ENCODE results near the gene PHLDB1.

Gene PHLDB1

DNA sequence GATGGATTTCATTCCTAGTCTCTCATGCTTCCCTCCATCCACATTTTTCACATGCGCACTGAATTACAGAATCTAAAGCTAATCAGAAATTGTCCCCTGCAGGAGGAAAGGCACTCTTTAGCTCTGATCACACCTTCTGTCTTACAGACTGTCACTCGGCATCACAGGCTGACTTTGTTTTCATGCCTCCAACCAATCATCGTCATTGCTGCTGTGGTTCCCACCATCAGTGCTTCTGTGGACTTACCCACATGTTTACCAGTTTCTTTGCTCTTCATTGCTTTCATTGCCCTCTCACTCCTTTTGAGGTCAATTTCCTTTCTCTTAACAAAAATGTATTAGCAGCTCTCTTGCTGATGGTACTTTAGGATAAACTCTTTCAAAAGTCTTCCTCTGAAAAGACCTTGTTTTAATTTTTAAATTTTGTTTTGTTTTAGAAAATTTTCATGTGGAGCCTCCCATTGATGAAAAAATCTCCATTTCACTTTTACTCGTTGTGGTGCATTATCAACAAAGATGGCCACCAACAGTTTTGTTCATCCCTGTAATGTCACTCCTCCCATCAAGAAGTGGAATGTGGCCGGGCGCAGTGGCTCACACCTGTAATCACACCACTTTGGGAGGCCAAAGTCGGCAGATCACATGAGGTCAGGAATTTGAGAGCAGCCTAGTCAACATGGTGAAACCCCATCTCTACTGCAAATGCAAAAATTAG, 92.2 kb downstream of the PHLDB1 start:
- no peak overlapping the region for H2BK15ac ChIP-seq (ENCODE audit: low read depth, poor library complexity, severe bottlenecking)

DNA sequence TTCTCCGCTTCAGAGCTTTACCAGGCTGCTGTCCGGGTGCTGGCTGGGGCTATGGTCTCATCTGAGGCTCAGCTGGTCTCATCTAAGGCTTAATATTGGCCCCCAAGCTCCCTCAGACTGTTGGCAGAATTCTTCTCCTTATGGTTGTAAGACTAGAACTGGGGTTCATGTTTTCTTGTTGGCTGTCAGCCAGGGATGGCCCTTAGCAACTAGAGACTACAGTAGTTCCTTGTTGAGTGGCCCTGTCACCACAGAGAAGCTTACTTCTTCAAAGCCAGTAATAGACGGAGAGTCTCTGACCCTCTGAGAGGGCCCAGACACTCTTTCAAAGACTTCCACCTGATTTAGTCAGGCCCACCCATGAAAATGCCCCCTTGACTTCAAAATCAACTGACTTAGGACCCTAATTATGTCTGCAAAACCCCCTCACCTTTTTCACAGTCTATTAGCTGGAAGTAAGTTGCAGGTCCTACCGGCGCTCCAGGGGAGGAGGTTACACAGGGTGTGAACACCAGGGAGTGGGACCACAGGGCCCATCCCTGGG, 96.2 kb downstream of the PHLDB1 start:
- H3K27ac ChIP-seq (ENCODE audit: low read length, poor library complexity, severe bottlenecking), result no peak overlapping the region
- H3K4me2 ChIP-seq (ENCODE audit: low read length, poor library complexity, severe bottlenecking), result no peak overlapping the region
- H2BK12ac ChIP-seq (ENCODE audit: low read length in 2 of 2), result no peak overlapping the region
- no peak overlapping the region for H2AFZ ChIP-seq (ENCODE audit: low read depth, low read length)
- 92% methylated on average over 5 of the region's 5 CpGs for WGBS
- H3K18ac ChIP-seq (ENCODE audit: low read depth in 1 of 2, low read length in 2 of 2), result no peak overlapping the region
- no peak overlapping the region for H3K4me3 ChIP-seq (ENCODE audit: insufficient read depth in 1 of 2, low read depth in 1 of 2, low read length in 2 of 2)
- no peak overlapping the region for H2BK15ac ChIP-seq (ENCODE audit: low read depth, poor library complexity, severe bottlenecking)
- no peaks in the 10 kb centered on the region for H3K36me3 ChIP-seq (ENCODE audit: control insufficient read depth in 1 of 2, insufficient read depth in 2 of 2, low read depth in 1 of 2, low read length in 2 of 2)
- no peak overlapping the region for H3K9ac ChIP-seq (ENCODE audit: low read length)
- H3K14ac ChIP-seq (ENCODE audit: low read length in 2 of 2), result no peak overlapping the region
- no peak overlapping the region for H2BK5ac ChIP-seq (ENCODE audit: low read depth, low read length, poor library complexity, severe bottlenecking)
- no peaks in the 10 kb centered on the region for H3K79me1 ChIP-seq (replicated peaks; ENCODE audit: low read length, poor library complexity, severe bottlenecking)
- no peak overlapping the region for H3K4ac ChIP-seq (ENCODE audit: low read depth in 1 of 2, low read length in 2 of 2)
- no peak overlapping the region for H3K23ac ChIP-seq (ENCODE audit: low read length in 2 of 2)
- peaks cover 15 to 21% of the 10 kb centered on the region in 2 experiments for H3K27me3 ChIP-seq (ENCODE audit: control insufficient read depth in 1 of 2, insufficient read depth in 1 of 2, low read length in 2 of 2)
- no peak overlapping the region for H2BK120ac ChIP-seq (ENCODE audit: low read depth, low read length)
- peak overlapping the region; percentile 55 for H4K8ac ChIP-seq (ENCODE audit: low read length)
- no peaks in the 10 kb centered on the region for H3K4me1 ChIP-seq (ENCODE audit: control insufficient read depth, insufficient read depth, low read depth, low read length)
- H3K9me3 ChIP-seq (ENCODE audit: control insufficient read depth, low read length), result no peaks in the 10 kb centered on the region
- DNase-seq, result no peak
- no peak overlapping the region for H2AK5ac ChIP-seq (ENCODE audit: low read length, severe bottlenecking)
- H4K91ac ChIP-seq (ENCODE audit: low read length), result no peak overlapping the region

More for the DNA sequence above, 92.2 kb downstream of the PHLDB1 start:
- Histone ChIP-seq H3K9ac (ENCODE audit: low read length) (no peak overlapping the region), H3K23ac (ENCODE audit: low read length in 2 of 2) (no peak overlapping the region), H2BK120ac (ENCODE audit: low read depth, low read length) (no peak overlapping the region), H4K8ac (ENCODE audit: low read length) (no peak overlapping the region), H3K14ac (ENCODE audit: low read length in 2 of 2) (no peak overlapping the region), H3K4me2 (ENCODE audit: low read length, poor library complexity, severe bottlenecking) (no peak overlapping the region), H3K4ac (ENCODE audit: low read depth in 1 of 2, low read length in 2 of 2) (no peak overlapping the region), H2AK5ac (ENCODE audit: low read length, severe bottlenecking) (no peak overlapping the region), H2BK5ac (ENCODE audit: low read depth, low read length, poor library complexity, severe bottlenecking) (no peak overlapping the region), H3K9me3 (ENCODE audit: control insufficient read depth, low read length) (no peaks in the 10 kb centered on the region), H3K4me1 (ENCODE audit: control insufficient read depth, insufficient read depth, low read depth, low read length) (no peaks in the 10 kb centered on the region), H3K27me3 (ENCODE audit: control insufficient read depth in 1 of 2, insufficient read depth in 1 of 2, low read length in 2 of 2) (peaks cover 0 to 7% of the 10 kb centered on the region in 2 experiments), H3K4me3 (ENCODE audit: insufficient read depth in 1 of 2, low read depth in 1 of 2, low read length in 2 of 2) (no peak overlapping the region), H3K18ac (ENCODE audit: low read depth in 1 of 2, low read length in 2 of 2) (no peak overlapping the region), H3K27ac (ENCODE audit: low read length, poor library complexity, severe bottlenecking) (no peak overlapping the region), H2BK12ac (ENCODE audit: low read length in 2 of 2) (no peak overlapping the region), H4K91ac (ENCODE audit: low read length) (no peak overlapping the region), H2AFZ (ENCODE audit: low read depth, low read length) (no peak overlapping the region), H3K79me1 (replicated peaks; ENCODE audit: low read length, poor library complexity, severe bottlenecking) (no peaks in the 10 kb centered on the region), H3K36me3 (ENCODE audit: control insufficient read depth in 1 of 2, insufficient read depth in 2 of 2, low read depth in 1 of 2, low read length in 2 of 2) (no peaks in the 10 kb centered on the region)
- 89% methylated on average over 7 of the region's 7 CpGs for WGBS
- no peak for DNase-seq

DNA sequence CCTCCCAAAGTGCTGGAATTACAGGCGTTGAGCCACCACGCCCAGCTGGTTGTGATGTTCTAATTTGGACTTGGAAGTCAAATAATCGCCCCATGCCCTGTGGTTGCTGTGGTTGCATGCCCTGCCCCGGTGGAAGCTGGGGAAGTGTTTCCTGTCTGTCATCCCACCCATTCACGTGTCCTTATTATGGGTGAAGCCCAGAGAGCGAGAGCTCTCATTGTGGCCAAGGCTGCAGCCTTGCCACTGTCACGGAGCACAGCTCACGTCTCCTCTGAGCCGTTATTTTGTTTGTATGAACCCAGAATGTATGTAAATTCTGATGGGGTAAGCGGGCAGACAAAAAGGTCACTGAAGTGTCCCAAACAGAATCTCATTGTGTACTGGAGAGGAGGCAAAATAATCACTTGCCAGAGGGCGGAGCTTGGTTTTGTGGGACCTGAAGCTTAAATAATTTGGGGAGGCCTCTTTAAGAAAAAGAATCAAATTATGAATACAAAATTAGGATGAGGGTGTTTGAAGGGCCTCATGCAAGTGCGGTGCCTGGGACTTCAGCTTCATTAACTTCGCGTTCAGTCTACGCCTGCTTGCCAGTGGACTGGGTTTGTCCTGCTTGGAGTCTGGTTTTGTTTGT, 97.8 kb downstream of the PHLDB1 start:
- H3K4me3 ChIP-seq (ENCODE audit: insufficient read depth in 1 of 2, low read depth in 1 of 2, low read length in 2 of 2), result no peak overlapping the region
- no peak overlapping the region for H2AK5ac ChIP-seq (ENCODE audit: low read length, severe bottlenecking)
- no peak overlapping the region for H3K14ac ChIP-seq (ENCODE audit: low read length in 2 of 2)
- no peak overlapping the region for H2BK5ac ChIP-seq (ENCODE audit: low read depth, low read length, poor library complexity, severe bottlenecking)
- H2AFZ ChIP-seq (ENCODE audit: low read depth, low read length), result no peak overlapping the region
- no peak overlapping the region for H3K4ac ChIP-seq (ENCODE audit: low read depth in 1 of 2, low read length in 2 of 2)
- no peak overlapping the region for H3K18ac ChIP-seq (ENCODE audit: low read depth in 1 of 2, low read length in 2 of 2)
- H3K36me3 ChIP-seq (ENCODE audit: control insufficient read depth in 1 of 2, insufficient read depth in 2 of 2, low read depth in 1 of 2, low read length in 2 of 2), result no peaks in the 10 kb centered on the region
- no peak overlapping the region for H2BK120ac ChIP-seq (ENCODE audit: low read depth, low read length)
- H3K79me1 ChIP-seq (replicated peaks; ENCODE audit: low read length, poor library complexity, severe bottlenecking), result no peaks in the 10 kb centered on the region
- no peaks in the 10 kb centered on the region for H3K9me3 ChIP-seq (ENCODE audit: control insufficient read depth, low read length)
- no peak overlapping the region for H4K8ac ChIP-seq (ENCODE audit: low read length)
- no peaks in the 10 kb centered on the region for H3K4me1 ChIP-seq (ENCODE audit: control insufficient read depth, insufficient read depth, low read depth, low read length)
- H2BK15ac ChIP-seq (ENCODE audit: low read depth, poor library complexity, severe bottlenecking), result no peak overlapping the region
- 87% methylated on average over 12 of the region's 15 CpGs for WGBS
- H2BK12ac ChIP-seq (ENCODE audit: low read length in 2 of 2), result no peak overlapping the region
- H3K9ac ChIP-seq (ENCODE audit: low read length), result no peak overlapping the region
- H3K27me3 ChIP-seq (ENCODE audit: control insufficient read depth in 1 of 2, insufficient read depth in 1 of 2, low read length in 2 of 2), result peaks cover 15 to 21% of the 10 kb centered on the region in 2 experiments
- H3K23ac ChIP-seq (ENCODE audit: low read length in 2 of 2), result no peak overlapping the region
- H3K4me2 ChIP-seq (ENCODE audit: low read length, poor library complexity, severe bottlenecking), result no peak overlapping the region
- H4K91ac ChIP-seq (ENCODE audit: low read length), result no peak overlapping the region
- no peak for DNase-seq
- H3K27ac ChIP-seq (ENCODE audit: low read length, poor library complexity, severe bottlenecking), result no peak overlapping the region

DNA sequence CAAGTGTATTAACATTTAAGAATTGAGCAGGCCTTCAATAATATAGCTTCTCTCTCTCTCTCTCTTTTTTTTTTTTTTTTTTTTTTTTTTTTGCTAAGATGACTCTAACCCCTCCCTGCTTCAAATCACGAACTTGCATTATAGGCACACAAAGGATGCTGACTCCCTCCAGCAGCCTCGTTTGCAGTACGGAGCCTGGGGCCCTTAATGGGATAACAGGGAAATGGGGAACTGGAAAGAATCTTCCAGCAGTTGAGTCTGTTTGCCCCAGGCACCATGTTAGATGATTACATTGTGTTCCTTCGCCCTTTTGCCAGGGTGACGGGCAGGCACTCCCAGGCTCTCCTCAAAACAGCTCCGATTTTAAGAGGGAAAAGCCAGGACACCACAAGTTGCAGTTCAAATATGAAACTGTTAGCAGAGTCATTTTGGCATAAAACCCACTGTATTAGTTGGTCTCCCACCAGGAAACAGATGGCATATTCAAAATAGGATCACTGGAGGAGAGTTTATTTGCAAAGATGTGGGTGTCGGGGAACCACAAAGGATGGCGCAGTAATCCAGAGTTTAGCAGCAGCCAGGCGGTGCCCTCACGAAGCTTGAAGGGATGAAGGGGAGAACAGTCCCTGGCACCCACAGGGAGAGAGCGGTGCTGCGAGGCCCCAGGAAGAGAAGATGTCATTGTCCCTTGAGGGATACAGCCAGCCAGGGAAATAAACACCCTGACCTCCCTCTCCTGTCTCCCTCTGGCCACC, 98.6 kb downstream of the PHLDB1 start:
- no peaks in the 10 kb centered on the region for H3K9me3 ChIP-seq (ENCODE audit: control insufficient read depth, low read length)

More for the DNA sequence above, 98.6 kb downstream of the PHLDB1 start:
- Histone ChIP-seq H2AFZ (ENCODE audit: low read depth, low read length) (no peak overlapping the region), H2AK5ac (ENCODE audit: low read length, severe bottlenecking) (no peak overlapping the region), H3K4me3 (ENCODE audit: insufficient read depth in 1 of 2, low read depth in 1 of 2, low read length in 2 of 2) (no peak overlapping the region), H3K36me3 (ENCODE audit: control insufficient read depth in 1 of 2, insufficient read depth in 2 of 2, low read depth in 1 of 2, low read length in 2 of 2) (no peaks in the 10 kb centered on the region), H4K8ac (ENCODE audit: low read length) (no peak overlapping the region), H2BK12ac (ENCODE audit: low read length in 2 of 2) (no peak overlapping the region), H2BK120ac (ENCODE audit: low read depth, low read length) (no peak overlapping the region), H2BK15ac (ENCODE audit: low read depth, poor library complexity, severe bottlenecking) (no peak overlapping the region), H3K14ac (ENCODE audit: low read length in 2 of 2) (no peak overlapping the region), H3K79me1 (replicated peaks; ENCODE audit: low read length, poor library complexity, severe bottlenecking) (no peaks in the 10 kb centered on the region), H3K4me2 (ENCODE audit: low read length, poor library complexity, severe bottlenecking) (no peak overlapping the region), H3K23ac (ENCODE audit: low read length in 2 of 2) (no peak overlapping the region), H3K18ac (ENCODE audit: low read depth in 1 of 2, low read length in 2 of 2) (no peak overlapping the region), H3K4ac (ENCODE audit: low read depth in 1 of 2, low read length in 2 of 2) (no peak overlapping the region), H3K9ac (ENCODE audit: low read length) (no peak overlapping the region), H4K91ac (ENCODE audit: low read length) (no peak overlapping the region), H3K27me3 (ENCODE audit: control insufficient read depth in 1 of 2, insufficient read depth in 1 of 2, low read length in 2 of 2) (peaks cover 15 to 21% of the 10 kb centered on the region in 2 experiments), H2BK5ac (ENCODE audit: low read depth, low read length, poor library complexity, severe bottlenecking) (no peak overlapping the region), H3K27ac (ENCODE audit: low read length, poor library complexity, severe bottlenecking) (no peak overlapping the region), H3K4me1 (ENCODE audit: control insufficient read depth, insufficient read depth, low read depth, low read length) (no peaks in the 10 kb centered on the region)
- DNase-seq, result no peak
- WGBS, result 80% methylated on average over 11 of the region's 12 CpGs

Data from mesenchymal stem cell (in vitro differentiated cells and primary cell).